GM12872 (cell line): ENCODE results near the gene CIDEB.

Source experiments
- CTCF ChIP-seq: IDR thresholded peaks from 3 replicates; pipeline ENCODE4 v1.5.1; 2011; ENCODE audit warnings: low read depth, mild to moderate bottlenecking, low read length, moderate library complexity; ENCODE audit not compliant: insufficient read depth

Gene CIDEB

GRCh38 chr14:24286996-24287395 is 20.8 kb downstream of the CIDEB start:
- TF ChIP-seq CTCF, result no peak

- TF ChIP-seq CTCF, result no peak
Observed at GRCh38 chr14:24285351-24285750, 22.4 kb downstream of the CIDEB start.

- TF ChIP-seq CTCF, result no peak
Observed at GRCh38 chr14:24284501-24285035, 23.2 kb downstream of the CIDEB start.

GRCh38 chr14:24283796-24284460 is 23.8 kb downstream of the CIDEB start:
- no peak for TF ChIP-seq CTCF

- no peak for TF ChIP-seq CTCF
Observed at GRCh38 chr14:24282736-24283135, 25.0 kb downstream of the CIDEB start.

GRCh38 chr14:24281636-24282035 is 26.1 kb downstream of the CIDEB start:
- no peak for TF ChIP-seq CTCF

- TF ChIP-seq CTCF, result no peak
Observed at GRCh38 chr14:24280797-24281460, 26.8 kb downstream of the CIDEB start.
